Non-pigmented ciliary epithelial cell (primary cell): ENCODE results near the gene LMO3.
A peak's percentile ranks its signal among the peaks of the same experiment; 100 is the strongest.

ENCODE experiments used
- DNase-seq: peaks from one replicate; pipeline ENCODE4 v3.0.0-alpha.2; 2010; ENCODE audit warnings: low read depth

LMO3 gene

DNA sequence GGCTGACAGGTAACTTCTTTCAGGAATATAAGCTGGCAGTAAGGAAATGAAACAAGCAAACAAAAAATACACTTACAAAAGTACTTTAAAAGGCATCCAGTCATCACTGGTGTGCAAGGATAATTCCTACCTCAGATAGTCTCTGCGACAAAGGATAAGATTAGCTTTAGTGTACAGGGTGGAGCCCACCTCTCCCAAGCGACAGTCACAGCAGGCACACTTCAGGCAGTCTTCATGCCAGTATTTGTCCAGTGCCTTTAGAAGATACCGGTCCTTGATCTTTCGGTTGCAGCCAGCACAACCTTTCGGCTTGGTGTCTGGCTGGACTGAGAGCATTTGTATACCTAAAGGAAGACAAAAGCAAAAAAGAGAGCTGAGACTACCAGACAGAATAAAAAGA, 5.4 kb downstream of the LMO3 start:
- no peak for DNase-seq

DNA sequence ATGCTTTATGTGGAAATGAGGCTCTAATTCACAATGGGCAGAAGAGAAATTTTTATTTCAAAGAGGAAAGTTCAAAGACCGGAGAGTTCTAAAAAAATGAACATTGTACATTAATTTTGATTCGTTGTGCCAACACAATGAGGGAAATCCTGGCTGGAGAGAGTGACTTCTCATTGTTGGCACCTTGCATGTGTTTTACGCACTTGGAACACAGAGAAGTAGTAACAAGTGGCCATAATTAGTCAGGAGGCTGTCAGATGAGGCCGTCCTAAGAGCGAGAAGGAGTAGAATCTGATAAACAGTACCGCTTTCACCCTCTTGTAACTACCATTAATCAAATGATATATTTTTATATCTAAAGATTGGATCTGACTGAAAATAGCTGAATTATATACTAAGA, 6.9 kb downstream of the LMO3 start:
- DNase-seq = no peak

DNA sequence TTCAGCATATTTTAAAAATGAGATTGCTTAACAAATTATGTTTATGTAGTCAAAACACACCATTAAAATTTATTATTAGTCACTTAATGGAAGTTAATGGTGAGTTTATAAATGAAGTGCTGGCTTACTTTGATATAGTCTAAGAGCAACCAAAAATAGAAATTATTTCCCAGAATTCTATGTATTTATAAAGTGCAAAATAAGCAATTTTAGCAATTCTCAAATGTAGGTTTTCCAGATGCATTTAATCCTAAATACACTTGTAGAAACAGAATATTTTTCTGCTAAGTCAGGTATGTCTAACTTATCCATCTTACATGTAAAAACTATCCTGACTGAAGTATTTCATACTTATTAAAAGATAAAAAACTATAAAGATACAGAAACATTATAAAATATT, 11.2 kb downstream of the LMO3 start:
- DNase-seq = no peak

DNA sequence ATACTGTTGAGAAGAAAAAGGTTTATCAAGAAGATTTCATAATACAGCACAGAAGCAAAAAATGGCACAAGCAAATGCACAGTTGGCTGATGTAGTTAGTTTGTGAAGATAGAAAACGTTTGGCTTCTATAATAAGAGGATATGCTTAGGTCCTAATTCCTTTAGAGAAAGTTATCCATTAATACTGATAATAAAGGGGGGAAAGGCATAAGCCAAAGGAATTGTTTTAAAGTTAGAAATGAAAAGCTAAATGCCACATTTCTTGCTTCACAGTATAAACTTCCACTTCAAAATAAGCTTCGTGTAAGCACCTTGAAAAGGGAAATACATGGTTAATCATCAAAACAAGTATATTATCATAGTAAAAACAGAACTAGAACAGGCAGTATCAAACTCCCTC, 12.4 kb downstream of the LMO3 start:
- DNase-seq = no peak

DNA sequence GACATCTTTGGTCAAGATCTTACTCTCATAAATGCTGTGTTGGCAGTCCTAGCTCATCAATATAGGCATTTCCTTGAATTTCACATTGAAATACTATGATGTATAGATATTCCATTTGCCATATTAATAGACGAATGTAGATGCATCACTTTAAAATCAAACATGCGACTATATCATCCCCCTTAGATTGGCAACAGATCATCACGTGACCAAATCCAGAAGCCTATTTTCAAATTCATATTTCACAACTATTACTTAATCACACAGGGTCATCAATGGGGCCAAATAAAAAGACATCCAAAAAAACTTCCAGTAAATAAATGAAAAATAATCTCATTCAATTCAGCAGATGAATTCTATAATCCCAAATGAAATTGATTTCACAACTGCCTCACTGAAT, 15.3 kb downstream of the LMO3 start:
- no peak for DNase-seq

DNA sequence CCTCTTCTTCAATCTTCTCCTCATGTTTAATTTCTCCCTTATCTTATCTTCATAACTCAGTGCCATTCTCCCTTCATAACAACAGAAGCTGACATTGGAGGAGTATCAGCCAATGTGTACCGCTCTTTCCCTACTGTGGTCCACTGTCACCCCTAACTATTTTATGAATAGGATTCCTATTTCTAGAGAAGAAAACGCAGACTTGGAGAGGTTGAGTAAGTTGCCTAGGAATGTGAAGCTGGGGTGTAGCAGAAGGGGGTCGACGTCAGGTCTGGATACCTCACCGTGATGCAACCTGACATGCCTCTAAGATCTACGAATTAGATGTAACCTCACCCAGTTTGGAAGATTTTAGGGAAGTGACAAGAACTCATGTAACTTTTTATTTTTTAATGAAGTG, 17.1 kb downstream of the LMO3 start:
- DNase-seq = no peak

DNA sequence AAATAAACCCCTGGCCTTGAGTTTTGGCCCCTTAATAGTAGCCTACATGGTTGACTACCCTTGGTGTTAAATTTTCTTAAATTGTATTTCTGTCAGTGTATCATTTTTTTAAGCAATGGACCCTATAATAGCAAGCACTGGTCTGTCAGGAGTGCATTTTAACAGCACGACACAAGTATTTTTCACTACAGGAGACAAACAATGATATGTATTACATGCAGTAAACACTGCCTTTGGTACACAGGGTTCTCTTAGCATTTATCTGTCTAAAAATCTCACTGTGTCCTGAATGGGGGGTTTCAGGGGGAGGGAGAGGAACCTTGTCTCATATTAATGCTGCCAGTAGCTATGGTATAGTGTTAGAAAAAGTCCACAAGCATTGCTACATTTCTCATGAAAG, 18.4 kb downstream of the LMO3 start:
- DNase-seq = no peak

DNA sequence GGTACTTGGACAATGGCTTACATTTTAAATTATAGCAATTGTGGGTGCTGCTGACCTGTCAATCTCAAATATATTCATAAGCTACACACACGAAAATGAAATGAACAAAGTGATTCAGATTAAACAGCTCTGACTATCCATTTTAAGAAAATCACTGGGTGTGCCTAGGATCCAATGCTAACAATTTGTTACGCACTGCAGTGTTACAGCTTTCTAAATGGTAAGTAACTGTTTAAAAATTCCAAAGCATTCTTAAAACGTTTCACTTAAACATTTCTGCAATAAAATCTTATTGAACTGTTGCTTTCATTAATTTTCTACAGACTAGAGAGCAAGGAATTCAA, 18.9 kb downstream of the LMO3 start:
- DNase-seq = no peak

DNA sequence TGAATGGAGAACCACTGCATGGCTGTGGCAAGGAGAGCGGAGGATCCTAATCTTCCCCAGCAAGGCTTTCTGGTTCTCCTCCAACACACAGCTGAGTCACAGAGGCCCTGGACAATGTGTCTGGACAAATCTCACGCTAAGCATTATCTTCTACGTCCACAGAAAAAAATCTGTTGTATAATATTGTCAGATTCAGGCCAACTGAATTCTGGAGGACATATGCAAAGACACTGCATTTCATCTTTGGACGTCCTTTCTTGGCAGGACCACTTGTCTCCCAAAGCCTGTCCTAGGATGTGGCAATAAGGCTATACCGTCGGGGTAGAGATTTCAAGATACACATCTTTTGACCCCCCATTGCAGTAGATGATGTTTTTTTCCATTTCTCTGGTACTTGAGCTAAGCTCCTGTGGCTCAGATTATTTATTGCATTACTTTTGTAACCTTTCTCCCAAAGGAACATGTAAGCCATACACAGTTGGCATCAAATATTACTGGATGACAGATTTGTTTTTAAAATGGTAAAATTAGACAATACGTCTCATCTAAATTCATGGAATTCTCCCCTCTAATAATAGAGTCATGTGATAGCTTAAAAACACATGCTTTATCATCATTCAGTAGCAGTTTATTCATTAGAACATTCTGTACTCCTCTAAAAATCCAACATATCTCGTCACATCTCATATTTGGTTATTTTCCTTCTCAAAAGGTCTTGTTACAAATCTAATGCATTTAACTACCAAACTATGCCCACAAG, 19.4 kb downstream of the LMO3 start:
- no peak for DNase-seq

DNA sequence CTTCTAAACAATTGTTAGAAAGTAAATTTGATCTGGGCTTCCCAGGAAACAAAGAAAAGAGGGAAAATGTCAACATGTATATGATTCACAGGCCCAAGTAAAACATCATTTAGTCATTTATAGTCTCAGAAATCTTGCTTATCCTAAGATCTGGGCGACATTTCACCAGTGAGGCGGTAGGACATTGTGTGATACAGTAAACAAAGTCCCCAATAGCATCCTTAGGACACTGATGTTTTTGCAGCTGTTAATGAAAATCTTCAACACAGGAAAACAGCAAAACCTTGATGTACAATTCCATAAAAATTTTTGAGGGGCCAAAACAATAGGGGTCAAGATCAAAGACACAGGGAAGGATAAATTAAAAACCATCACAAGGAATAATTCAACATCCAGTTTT, 20.2 kb downstream of the LMO3 start:
- DNase-seq = no peak

DNA sequence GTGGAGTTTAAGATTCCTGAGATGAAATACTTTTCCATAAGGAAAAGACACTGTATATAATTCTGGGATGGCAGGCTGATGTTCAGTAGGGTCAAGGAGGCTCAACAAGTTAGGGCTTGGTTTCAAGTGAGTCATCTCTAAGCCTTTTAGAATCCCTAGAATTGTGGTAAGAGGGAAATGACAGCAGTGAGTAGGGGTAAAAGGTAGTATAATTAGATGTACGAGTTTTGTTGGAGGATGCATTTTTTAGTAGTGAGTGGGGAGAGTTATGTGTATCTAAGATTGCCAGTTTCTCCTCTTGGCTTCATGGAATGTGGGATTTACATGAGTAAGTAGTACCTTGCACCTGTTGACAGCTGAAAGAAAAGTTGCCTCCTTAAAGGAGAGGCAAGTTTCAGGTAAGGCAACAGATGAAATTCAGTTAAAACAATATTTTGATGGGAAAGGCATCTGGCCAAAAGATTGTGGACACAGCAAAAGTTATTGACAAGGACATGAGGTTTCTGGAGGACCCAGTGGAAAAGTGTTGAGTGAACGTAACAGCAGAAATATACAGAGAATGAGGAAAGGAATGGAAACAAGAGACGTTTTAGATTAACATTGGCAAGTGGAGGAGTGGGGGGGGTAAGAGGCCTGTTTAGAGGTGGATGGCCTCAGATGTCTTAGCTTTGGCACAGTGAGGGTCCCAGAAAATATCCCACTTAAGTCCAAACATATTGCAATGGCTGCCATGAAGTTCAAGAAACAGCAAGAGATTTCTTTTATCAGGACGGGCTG, 21.8 kb downstream of the LMO3 start:
- DNase-seq = no peak

DNA sequence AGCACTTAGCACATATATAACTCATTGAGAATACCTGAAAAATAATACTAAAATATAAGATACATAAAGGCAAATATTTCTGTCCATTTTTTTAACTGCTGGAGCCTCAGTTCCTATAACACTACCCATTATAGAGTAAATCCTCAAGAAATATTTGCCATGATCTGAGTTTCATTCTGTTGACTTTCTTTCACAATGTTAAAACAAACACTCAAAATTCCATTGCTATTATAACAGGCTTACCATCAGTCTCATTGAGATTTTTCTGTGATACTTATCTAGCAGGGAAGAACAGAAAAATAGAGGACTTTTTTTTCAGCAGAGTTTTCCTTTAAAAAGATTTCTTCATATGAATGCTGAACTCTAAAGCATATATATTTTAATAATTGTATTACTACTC, 24.5 kb downstream of the LMO3 start:
- DNase-seq = no peak

DNA sequence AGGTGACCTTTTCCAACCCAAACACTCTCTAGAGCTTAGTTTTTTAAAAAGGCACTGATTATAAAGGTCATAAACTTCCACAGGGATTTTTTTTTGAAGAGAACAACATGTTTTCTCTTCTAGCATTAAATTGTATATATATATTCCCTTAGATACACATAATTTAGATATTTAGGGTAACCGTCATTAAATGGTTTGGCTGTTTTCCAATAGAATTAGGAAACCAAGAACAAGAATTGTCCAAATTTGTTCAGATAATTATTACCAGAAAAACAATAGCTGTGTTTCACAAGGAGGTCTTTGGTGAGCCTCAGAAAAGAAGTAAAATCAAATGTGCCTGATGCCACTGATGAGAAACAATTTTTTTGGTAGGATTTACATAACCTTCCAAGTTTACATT, 26.9 kb downstream of the LMO3 start:
- no peak for DNase-seq

DNA sequence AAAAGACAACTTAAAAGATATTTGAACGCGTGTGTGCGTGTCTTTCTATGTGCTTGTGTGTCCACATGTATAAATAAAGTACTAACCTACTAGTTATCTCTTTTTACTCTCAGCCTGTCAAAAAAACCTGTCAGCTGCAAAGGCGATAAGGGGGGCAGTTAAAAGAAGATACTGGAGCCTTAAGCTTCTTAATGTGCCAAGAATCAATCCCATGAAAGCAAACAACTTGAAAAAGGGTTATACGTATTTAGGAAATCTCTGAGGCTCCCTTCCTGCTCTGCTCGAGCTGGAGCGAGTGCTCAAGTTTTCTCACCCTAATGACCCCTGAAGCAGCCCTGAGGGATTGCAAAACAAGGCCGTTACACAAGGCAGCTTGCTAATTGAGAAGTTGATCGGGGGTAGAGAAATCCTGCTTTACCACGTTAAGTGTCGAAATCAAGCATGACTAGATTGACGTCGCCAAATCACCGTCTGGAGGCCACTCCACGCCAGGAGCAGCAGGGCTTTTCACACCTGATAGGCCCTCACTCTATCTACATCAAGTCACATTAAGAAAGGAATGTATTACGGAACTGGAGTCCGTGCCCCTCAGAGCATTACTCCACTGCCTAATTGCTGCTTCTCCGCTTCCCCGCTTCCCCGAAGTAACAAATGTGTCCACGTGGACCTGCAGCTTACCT, 32.4 kb downstream of the LMO3 start:
- no peak for DNase-seq

DNA sequence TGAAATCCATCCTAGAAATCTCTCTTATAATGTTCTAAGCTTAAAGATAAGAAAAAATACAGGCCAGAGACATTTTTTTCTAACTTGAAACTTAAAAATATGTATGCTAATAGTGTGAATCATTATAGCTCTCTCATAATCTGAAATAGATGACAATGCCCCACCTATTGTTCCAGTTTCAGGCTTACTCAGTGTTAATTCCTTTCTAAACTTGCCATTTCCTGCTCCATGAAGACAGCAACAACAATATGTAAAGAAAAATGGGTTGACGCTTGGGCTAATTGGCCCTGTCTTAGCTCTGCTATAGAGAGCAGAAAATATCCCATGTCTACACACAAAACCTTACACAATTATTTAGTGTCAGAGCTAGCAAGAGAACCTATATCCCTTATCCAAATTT, 37.1 kb downstream of the LMO3 start:
- no peak for DNase-seq

DNA sequence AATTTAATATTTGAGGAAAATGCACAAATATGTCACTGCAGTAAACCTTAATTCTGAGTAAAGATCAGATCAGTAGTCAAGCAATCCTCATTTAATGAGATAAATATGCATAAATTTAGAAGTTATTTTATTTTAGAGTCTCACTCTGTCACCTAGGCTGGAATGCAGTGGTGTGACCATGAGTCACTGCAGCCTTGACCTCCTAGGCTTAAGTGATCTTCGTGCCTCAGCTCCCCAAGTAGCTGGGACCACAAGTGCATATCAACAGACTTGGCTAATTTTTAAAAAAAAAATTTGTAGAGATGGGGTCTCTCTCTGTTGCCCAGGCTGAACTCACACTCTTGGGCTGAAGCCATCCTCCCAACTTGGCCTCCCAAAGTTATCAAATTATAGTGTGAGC, 41.3 kb downstream of the LMO3 start:
- no peak for DNase-seq

DNA sequence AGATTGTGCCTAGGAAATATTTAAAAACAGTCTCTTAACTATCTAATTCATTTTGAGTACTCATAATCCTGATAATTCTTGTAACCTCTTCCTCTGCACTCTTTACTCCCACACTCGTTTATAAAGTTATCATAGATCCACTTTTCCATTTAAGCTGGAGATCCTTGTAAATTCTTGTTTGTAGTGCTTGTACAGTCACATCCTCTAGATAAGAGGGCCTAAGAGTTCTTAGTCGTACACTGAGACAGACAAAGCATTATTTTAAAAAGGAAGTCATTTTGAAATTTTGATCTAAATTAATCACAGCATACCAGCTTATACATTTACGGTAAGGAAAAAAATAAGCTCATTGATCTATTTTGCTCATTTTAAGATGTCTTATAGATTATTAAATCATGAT, 42.5 kb downstream of the LMO3 start:
- DNase-seq = no peak

DNA sequence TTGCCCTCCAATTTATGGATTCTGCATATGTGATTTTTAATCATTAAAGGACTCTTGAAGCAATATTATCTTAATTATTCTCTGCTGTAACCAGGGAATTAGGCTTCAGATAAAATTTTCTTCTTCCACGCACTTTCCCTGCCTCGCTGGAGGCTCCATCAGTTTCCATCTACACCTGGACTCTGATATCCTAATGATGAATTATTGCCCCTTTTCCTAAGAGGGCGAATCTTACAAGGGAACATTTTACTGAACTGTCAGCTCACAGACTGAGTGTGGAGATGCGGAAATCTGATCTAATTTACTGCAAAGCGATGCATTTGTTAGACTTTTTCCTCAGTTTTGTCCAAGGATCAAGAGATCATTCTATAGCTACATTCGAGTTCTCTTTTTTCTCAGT, 43.0 kb downstream of the LMO3 start:
- DNase-seq = no peak

DNA sequence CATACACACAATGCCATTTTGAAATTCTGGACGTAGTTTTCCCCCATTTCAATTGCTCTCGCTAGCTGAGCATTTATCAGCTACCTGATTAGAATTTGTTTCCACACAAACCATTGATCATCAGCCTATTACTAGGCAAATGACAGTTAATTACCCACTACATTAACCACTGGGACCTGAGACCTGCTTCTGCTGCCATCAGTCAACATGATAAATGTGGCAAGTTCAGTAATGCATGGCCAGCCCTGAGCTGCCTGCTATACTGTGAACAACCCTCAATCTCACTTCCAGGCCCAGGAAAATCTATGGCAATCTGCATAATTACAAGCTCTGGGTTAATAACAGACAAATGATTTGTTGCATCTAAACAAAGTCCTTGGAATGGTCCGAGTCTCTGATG, 43.5 kb downstream of the LMO3 start:
- no peak for DNase-seq

DNA sequence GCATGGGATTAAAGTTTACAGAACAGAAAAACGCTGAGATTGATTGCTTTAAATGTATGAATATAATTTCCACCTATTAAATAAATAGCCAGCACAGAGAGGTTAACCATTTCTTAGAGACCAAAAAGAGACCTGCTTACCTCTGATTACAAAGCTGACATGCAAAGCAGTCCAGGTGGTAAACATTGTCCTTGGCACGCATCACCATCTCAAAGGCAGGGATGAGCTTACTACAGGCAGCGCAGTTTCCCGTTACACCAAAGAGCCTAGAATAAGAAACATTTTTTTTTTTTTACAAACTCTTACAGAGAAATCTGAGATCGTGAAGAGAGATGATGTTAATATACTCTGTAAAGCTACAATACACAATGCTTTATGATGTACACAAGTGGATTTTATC, 45.7 kb downstream of the LMO3 start:
- DNase-seq = no peak

DNA sequence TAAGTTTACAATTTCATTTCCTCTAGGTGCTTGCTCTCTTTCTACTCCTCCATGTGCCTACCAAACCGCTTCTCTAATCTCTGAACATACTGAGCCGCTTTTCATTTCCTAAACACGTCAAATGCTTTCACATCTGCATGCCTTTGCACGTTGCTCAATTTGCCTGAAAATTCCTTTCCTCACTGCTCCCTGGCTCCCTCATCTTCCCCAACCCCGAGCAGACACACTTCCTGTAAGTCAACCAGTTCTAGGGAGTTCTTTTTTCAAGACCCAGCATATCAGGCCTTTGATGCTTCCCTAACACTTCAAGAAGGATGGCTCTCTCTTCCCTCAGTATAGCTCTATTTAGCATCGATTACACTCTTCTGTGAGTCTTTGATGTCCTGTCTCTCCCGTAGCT, 50.3 kb downstream of the LMO3 start:
- DNase-seq = peak; percentile 23

DNA sequence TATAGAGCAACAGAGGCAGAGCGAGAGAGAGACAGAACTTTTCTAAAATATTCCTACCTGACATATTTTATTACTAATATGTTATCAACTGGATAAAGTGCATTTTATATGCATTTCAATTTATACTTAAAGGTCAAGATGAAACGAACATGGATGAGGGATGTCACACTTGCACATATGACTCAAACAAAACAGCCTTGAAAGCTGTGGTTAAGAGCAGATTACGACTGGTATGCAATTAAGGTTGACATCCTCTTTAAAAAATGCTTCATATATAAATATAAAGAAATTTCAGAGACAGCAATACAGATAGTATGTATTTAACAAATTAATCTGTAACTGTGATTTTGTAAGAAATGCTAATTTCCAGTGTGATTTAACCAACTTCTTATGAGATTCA, 52.5 kb downstream of the LMO3 start:
- peak; percentile 9 for DNase-seq

DNA sequence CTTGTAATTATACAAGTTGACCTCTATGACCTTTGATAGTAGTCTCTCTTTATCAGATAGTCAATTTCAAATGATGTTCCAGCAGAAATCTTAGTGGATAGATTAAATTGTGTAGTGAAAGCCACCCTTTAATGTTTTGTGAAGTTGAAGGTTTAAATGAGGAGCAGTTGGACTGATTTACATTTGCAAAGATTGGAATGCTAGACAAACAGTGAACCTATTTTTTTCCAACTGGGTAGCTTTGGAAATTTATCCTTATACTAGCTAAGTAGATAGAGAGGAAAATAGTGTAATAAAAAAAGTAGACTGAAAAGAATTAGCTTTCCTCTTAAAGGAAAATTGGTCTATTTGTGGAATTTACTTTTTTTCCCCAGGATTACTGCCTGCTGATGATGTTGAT, 53.7 kb downstream of the LMO3 start:
- no peak for DNase-seq

DNA sequence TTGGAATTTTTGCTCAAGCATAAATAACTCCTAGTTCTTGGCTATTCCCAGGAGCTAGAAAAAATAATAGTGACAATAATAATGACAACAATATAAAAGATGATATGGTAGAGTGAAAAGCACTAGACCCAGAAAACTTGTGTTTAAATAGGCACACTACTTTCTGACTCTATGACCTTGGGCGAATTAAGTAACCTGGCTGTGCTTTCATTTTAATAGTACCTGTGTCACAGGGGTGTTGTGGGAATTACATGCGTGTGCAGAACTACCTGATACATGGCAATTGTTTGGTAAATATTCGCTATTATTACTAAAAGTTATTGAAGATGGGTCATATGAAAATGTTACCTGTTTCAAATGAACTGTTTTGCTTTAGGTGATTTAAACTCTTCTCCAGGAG, 60.1 kb downstream of the LMO3 start:
- no peak for DNase-seq
